Measurements from ENCODE around the gene KCTD3.

The KCTD3 gene

DNA sequence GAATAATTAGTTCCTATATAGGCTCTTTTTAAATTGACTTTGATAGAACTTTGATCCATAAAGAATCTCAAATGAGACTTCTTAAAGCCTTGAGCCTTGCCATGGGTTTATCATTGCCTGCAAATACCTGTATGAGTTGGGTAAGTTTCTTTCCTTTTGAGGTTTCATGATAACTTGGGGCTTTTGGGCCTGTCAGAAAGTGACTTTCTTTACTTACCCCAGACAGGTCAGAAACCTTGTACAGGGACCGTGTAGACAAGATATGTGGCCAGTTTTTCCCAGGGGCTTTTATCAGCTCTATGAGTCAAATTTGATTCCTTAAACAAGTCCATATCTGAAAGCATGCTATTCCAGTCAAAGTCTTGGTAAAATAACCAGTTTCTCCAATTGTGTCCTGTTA is 17.3 kb downstream of the KCTD3 start:
- no peak overlapping the region for H3K27ac Mint-ChIP-seq

DNA sequence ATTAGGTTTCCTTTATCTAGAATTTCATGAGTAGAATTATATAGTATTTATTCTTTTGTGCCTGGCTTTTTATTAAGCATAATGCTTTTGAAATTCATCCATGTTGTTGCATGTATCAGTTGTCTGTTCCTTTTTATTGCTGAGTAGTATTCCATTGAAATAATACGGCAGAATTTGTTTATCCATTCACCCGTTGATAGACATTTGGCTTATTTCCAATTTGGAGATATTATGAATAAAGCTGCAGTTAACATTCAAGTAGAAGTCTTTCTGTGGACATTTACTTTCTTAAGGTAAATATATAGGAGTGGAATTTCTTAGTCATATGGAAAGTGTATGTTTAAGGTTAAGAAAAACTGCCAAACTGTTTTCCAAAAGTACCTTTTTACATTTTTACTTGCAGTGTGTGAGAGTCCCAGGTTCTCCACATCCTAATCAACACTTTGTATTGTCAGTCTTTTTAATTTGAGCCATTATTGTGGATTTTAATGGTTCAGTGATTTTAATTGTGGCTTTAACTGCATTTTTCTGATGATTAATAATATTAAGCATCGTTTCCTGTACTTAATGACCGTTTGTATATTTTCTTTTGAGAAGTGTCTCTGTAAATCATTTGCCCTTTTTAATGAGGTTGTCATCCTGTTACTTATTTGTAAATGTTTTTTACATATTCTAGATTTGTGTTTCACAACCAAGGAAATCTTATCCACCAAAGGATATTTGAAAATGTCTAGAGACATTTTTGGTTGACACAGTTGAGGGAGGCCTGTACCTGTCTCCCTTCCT is 22.7 kb downstream of the KCTD3 start:
- H3K4me1 Mint-ChIP-seq (ENCODE audit: low read depth), result no peaks in the 10 kb centered on the region
- H3K36me3 Mint-ChIP-seq (ENCODE audit: low read depth), result peaks cover 14% of the 10 kb centered on the region
- H3K9me3 Mint-ChIP-seq, result peaks cover 8% of the 10 kb centered on the region
- no peaks in the 10 kb centered on the region for H3K27me3 Mint-ChIP-seq
- H3K4me3 Mint-ChIP-seq, result no peak overlapping the region
- H3K27ac Mint-ChIP-seq, result no peak overlapping the region

More for the DNA sequence above, 17.3 kb downstream of the KCTD3 start:
- H3K4me3 Mint-ChIP-seq, result no peak overlapping the region
- H3K9me3 Mint-ChIP-seq, result peaks cover 13% of the 10 kb centered on the region
- H3K36me3 Mint-ChIP-seq (ENCODE audit: low read depth), result peaks cover 35% of the 10 kb centered on the region
- H3K4me1 Mint-ChIP-seq (ENCODE audit: low read depth), result no peaks in the 10 kb centered on the region
- no peaks in the 10 kb centered on the region for H3K27me3 Mint-ChIP-seq

DNA sequence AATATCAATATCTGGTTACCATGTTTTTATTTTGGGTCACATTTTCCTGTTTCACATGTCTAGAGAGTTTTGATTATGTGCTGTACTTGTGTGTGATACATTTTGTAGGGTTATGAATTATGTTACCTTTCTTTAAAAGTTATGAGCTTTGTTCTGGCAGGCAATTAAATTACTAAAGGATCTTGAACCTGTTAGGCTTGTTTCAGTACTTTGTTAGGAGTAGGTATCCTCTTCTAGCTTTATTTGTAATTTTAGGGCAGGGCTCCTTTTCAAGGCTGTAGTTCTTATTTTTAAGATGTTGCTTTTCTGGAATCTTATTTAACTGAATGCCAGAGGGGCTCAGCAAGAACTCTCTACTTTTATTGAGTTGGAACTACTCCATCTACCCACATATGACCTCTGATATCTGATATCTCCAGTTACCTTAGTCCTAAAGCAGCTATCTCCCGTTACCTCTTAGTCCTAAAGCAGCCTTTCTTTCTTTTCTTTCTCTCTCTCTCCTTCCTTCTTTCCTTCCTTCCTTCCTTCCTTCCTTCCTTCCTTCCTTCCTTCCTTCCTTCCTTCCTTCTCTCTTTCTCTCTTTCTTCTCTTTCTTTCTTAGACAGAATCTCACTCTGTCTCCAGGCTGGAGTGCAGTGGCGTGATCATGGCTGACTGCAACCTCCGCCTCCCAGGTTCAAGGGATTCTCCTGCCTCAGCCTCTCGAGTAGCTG is 23.8 kb downstream of the KCTD3 start:
- Mint-ChIP-seq H3K27ac (no peak overlapping the region), H3K4me3 (no peak overlapping the region), H3K27me3 (no peaks in the 10 kb centered on the region), H3K36me3 (ENCODE audit: low read depth) (peaks cover 9% of the 10 kb centered on the region), H3K4me1 (ENCODE audit: low read depth) (no peaks in the 10 kb centered on the region), H3K9me3 (peaks cover 4% of the 10 kb centered on the region)

DNA sequence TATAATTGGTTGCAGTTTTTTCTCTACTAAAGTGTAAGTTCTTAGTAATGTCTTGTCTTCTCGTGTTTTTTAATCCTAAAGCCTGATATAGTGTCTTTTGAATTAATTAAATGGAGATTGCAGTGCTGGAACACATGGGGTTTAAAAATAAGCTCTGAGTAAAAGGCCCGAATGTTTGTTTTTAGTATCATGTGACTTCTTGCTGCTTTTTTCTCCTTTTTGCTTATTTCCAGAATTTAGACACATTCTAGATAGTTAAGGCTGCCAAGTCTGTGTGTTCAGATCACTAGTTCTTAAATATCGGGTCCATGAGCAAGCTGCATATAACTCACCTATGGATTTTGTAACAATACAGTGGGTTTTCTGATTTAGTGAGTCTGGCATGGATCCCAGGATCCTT is 27.5 kb downstream of the KCTD3 start:
- no peak overlapping the region for H3K27ac Mint-ChIP-seq
- H3K4me3 Mint-ChIP-seq, result no peak overlapping the region
- H3K9me3 Mint-ChIP-seq, result peaks cover 4% of the 10 kb centered on the region
- peaks cover 4% of the 10 kb centered on the region for H3K36me3 Mint-ChIP-seq (ENCODE audit: low read depth)
- no peaks in the 10 kb centered on the region for H3K27me3 Mint-ChIP-seq
- H3K4me1 Mint-ChIP-seq (ENCODE audit: low read depth), result no peaks in the 10 kb centered on the region

DNA sequence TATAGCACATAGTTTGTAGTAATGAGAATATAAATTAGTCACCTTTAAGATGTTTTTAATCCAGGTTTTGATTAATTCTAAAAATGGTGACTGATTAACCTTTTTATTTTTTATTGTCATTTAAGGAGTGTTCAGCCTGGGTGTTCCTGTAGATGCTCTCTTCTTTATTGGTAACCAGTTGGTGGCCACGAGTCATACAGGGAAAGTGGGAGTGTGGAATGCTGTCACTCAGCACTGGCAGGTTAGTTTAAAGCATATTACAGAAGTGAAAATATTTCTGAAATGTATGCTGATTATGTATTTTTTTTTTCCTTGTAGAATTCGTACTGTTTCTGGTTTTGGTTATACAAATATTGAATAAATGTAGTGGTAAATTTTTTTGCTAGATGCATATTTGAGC is 28.1 kb downstream of the KCTD3 start:
- H3K4me1 Mint-ChIP-seq (ENCODE audit: low read depth), result no peaks in the 10 kb centered on the region
- no peak overlapping the region for H3K27ac Mint-ChIP-seq
- no peaks in the 10 kb centered on the region for H3K27me3 Mint-ChIP-seq
- peaks cover 4% of the 10 kb centered on the region for H3K36me3 Mint-ChIP-seq (ENCODE audit: low read depth)
- peaks cover 4% of the 10 kb centered on the region for H3K9me3 Mint-ChIP-seq
- H3K4me3 Mint-ChIP-seq, result no peak overlapping the region

DNA sequence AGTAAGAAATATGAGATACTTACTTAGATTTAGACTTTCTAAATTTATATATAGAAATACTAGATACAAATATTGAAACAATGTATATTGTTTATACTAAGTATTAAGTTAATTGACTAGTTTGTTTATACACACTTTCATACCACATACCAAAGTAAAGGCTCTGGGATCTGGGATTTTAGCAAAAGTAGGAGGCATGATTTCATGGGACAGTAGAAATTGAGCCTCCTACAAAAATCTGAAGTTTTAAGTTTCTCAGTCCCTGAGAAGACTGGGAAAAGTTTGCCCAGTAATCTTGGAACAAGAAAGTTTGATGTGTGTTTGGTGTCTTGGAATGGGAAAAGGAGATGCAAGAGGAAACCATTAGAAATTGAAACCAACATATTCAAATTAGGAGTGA is 30.9 kb downstream of the KCTD3 start:
- Mint-ChIP-seq H3K4me3 (no peak overlapping the region), H3K36me3 (ENCODE audit: low read depth) (no peaks in the 10 kb centered on the region), H3K27me3 (no peaks in the 10 kb centered on the region), H3K27ac (no peak overlapping the region), H3K4me1 (ENCODE audit: low read depth) (no peaks in the 10 kb centered on the region), H3K9me3 (no peaks in the 10 kb centered on the region)

DNA sequence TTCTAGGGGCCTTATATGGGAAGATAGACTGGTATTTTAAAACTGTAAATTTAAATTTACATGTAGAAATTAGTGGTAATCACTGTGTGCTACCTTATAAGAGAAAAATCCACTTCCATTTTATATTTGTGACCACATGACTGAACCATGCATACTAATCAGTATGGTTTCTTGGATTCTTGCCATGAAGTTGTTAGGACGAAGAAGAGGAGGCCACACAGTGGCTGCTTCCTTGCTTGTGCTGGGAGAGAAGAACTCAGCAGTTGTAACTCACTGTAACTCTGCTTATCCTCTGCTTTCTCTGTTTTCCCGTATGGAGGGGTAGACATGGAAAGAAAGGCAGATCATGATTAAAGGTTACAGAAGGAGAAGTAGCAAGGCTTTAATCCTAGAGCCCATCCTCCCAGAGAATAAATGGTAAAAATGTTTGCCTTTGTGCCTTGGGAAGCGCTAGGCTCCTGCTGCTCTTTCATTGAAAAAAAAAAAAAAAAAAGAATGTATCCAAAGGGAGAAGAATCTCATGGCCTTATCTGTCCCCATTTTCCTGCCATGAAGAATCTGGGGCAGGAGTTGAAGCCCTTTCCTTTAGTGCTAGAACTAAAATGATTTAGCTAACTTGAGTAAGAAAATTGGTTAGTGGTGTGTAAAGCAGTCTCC is 32.4 kb downstream of the KCTD3 start:
- Mint-ChIP-seq H3K9me3 (no peaks in the 10 kb centered on the region), H3K4me3 (no peak overlapping the region), H3K36me3 (ENCODE audit: low read depth) (no peaks in the 10 kb centered on the region), H3K27me3 (no peaks in the 10 kb centered on the region), H3K27ac (no peak overlapping the region), H3K4me1 (ENCODE audit: low read depth) (no peaks in the 10 kb centered on the region)

DNA sequence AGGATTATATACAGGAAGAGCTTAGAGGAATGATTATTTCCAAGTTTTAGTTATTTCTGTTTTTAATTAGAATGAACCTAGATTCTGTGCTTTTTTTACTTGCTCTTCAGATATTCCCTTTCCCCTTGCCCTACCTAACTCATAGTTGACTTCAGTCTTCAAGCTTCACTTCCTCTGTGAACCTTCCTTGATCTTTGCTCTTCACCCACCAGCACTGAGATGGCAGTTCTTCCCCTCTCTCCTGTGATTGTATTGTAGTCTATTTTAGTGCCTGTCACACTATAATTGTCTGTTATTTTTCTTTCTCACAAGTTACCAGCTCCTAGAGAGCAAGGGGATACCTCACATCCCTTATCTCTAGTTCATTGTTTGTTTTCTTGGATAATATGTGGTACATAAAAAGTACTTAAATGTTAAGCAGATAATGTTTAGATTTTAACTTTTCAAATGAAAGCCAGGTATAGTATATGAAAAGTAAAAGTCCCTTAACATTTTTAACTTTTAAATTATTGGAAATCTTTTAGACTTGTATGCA is 33.2 kb downstream of the KCTD3 start:
- Mint-ChIP-seq H3K4me1 (ENCODE audit: low read depth) (no peaks in the 10 kb centered on the region), H3K9me3 (no peaks in the 10 kb centered on the region), H3K27ac (no peak overlapping the region), H3K4me3 (no peak overlapping the region), H3K36me3 (ENCODE audit: low read depth) (no peaks in the 10 kb centered on the region), H3K27me3 (no peaks in the 10 kb centered on the region)

DNA sequence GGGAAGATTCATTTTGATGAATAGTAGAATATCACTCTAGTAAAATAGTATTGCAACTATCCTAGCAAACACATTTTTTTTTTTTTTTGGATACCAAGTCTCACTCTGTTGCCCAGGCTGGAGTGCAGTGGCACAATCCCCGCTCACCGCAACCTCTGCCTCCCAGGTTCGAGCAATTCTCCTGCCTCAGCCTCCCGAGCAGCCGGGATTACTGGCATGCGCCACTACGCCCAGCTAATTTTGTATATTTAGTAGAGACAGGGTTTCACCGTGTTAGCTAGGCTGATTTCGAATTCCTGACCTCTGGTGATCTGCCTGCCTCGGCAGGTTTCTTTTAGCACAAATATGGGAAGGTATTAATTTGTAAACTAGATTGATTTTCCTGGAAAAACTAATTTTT is 33.8 kb downstream of the KCTD3 start:
- Mint-ChIP-seq H3K27ac (no peak overlapping the region), H3K4me1 (ENCODE audit: low read depth) (no peaks in the 10 kb centered on the region), H3K9me3 (no peaks in the 10 kb centered on the region), H3K4me3 (no peak overlapping the region), H3K36me3 (ENCODE audit: low read depth) (no peaks in the 10 kb centered on the region), H3K27me3 (no peaks in the 10 kb centered on the region)

DNA sequence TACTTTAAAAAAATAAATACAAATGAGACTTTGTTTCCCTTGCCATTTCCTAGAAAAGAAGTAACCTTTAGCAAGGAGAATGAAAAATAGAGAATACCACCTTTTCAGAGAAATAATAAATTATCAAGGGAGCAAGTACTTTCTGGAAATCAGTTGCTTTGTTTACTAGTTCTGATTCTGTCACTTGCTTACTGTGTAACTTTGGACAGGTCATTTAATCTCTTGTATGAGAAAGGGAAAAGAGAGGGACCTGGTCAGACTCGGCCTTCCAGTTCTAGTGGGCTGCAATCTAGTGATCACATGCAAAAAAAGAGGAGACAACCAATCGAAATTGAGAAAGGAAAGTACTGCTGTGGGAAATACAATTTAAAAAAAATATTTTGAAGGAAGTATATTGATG is 34.2 kb downstream of the KCTD3 start:
- H3K9me3 Mint-ChIP-seq, result no peaks in the 10 kb centered on the region
- no peak overlapping the region for H3K27ac Mint-ChIP-seq
- no peaks in the 10 kb centered on the region for H3K4me1 Mint-ChIP-seq (ENCODE audit: low read depth)
- no peak overlapping the region for H3K4me3 Mint-ChIP-seq
- no peaks in the 10 kb centered on the region for H3K36me3 Mint-ChIP-seq (ENCODE audit: low read depth)
- H3K27me3 Mint-ChIP-seq, result no peaks in the 10 kb centered on the region

DNA sequence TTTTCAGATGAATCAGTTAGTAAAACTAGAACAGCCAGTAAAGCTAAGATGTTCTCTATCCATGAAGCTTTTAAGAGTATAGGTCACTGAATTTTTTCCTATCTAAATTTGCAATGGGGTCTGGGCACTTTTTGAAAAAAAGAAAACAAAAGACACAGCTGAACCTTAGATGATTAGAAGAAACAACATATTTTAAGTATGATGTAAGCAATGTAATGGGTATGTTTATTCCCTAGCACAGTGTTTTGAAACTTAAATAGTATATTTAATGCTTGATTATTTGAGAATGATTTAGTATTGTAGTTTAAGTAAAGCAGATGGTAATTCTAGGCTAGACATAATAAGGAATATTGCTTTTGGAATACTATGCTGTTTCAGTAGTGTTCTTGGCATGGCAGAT is 36.2 kb downstream of the KCTD3 start:
- no peak overlapping the region for H3K27ac Mint-ChIP-seq
- no peak overlapping the region for H3K4me3 Mint-ChIP-seq
- H3K36me3 Mint-ChIP-seq (ENCODE audit: low read depth), result no peaks in the 10 kb centered on the region
- no peaks in the 10 kb centered on the region for H3K27me3 Mint-ChIP-seq
- no peaks in the 10 kb centered on the region for H3K4me1 Mint-ChIP-seq (ENCODE audit: low read depth)
- H3K9me3 Mint-ChIP-seq, result no peaks in the 10 kb centered on the region

DNA sequence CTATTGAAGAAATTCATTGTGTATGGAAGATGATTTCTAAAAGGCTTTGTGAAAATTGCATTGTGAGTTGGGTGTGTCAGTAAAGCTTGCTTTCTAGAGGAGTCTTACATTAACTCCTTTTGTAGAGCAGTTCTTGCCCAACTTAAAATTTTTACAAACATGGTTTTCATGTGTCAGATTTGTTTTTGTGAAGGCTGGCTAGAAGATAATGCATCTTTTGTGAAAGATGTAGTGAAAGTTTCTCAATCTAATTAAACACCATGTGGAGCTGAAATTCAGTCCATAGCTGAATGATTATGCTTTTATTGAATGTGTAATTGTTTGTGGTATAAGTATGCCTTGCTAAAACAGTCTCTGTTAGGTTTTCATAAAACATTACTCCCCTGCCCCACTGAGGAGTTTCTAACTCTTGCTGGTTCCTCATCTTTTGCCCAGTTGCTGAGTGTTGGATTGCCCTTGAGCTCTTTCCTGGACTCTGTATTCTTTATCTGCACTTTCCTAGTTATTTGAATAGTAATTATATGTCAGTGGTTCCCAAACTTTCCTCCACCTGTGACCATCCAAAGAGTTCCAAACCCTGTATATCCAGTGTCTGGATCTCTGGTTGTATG is 38.0 kb downstream of the KCTD3 start:
- Mint-ChIP-seq H3K9me3 (no peaks in the 10 kb centered on the region), H3K4me3 (no peak overlapping the region), H3K36me3 (ENCODE audit: low read depth) (peaks cover 4% of the 10 kb centered on the region), H3K4me1 (ENCODE audit: low read depth) (no peaks in the 10 kb centered on the region), H3K27me3 (no peaks in the 10 kb centered on the region), H3K27ac (no peak overlapping the region)

DNA sequence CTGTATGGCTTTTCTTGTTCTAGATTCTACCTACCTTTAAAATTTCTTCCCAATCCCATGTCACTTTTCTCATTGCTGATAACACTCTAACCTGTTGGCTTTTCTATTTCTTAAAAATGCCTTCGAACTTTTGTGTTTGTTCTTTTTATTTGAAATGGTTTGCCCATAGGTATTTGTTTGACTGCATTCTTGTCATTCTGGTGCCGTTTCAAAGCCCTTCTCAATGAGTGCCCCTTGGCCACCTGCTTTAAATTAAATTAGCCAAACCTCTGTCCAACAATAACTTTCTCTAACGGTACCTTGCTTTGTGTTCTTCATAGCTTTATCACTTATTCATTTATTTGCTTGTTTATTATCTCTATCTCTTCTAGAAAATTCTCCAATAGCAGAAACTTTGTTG is 38.9 kb downstream of the KCTD3 start:
- Mint-ChIP-seq H3K9me3 (no peaks in the 10 kb centered on the region), H3K36me3 (ENCODE audit: low read depth) (peaks cover 4% of the 10 kb centered on the region), H3K4me1 (ENCODE audit: low read depth) (no peaks in the 10 kb centered on the region), H3K4me3 (no peak overlapping the region), H3K27me3 (no peaks in the 10 kb centered on the region), H3K27ac (no peak overlapping the region)

DNA sequence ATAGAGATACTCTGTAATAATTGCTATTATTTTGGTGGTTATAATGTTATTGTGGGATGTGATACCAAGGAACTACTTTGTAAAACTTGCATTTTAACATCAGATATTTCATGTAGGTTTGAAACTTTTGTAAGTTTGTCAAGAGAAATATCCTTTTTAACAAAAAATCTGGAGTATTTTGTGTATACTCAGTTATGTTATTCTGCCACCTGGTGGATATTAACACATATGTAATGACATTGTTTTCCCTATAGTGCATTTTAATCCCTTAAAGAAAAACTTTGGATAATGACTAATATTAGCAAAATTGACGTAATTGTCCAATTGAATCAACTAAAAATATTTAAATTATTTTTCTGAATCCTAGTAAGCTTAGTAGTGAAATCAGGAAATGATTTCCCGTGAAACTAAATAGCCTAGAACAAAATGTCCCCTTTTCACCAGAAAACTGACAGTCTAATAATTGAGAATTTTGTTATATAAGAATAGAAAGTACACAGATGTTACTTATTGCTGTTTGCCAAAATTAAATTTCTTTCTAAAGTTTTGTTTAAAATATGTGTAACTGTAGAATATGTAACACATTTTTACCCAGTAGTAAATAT is 39.6 kb downstream of the KCTD3 start:
- Mint-ChIP-seq H3K27ac (no peak overlapping the region), H3K9me3 (no peaks in the 10 kb centered on the region), H3K27me3 (no peaks in the 10 kb centered on the region), H3K36me3 (ENCODE audit: low read depth) (peaks cover 4% of the 10 kb centered on the region), H3K4me3 (no peak overlapping the region), H3K4me1 (ENCODE audit: low read depth) (no peaks in the 10 kb centered on the region)
